A673 (cell line): Measurements from ENCODE around the gene LAMA5. TPM values are rescaled to one million over a fixed set of nuclear protein-coding genes. Genes with fewer than 3 reads are reported as not detected.

Experiments used
- BruUV-seq: library from RNA; stranded (reverse); fragments of 400-500 nt; replicated peaks from 2 replicates; lab custom pipeline; 2021; lab: Mats Ljungman, UMichigan
- CTCF ChIA-PET: fragments of 300-600 bp; sonication (Branson Sonifier 250); formaldehyde crosslinking; loops from one replicate; lab custom pipeline; 2022; ENCODE audit warnings: antibody characterized with exemption; lab: Charles Lee
- POLR2A ChIA-PET: fragments of 300-600 bp; sonication (Branson Sonifier 250); formaldehyde crosslinking; loops from one replicate; lab custom pipeline; 2022; ENCODE audit warnings: antibody characterized with exemption; ENCODE audit not compliant: low non-redundant PET; lab: Charles Lee
- DNase-seq: peaks from one replicate; pipeline ENCODE4 v3.0.0-alpha.2; 2015; ENCODE audit warnings: low spot score
- H3K27ac ChIP-seq: fragments of 200-600 bp; sonication (generic); 2 replicates; pipeline ENCODE4 v1.5.1; 2016; ENCODE audit warnings: mixed run types, low read depth, mild to moderate bottlenecking, mixed read lengths, antibody characterized with exemption, low read length; ENCODE audit not compliant: poor library complexity, severe bottlenecking
- H3K27me3 ChIP-seq: fragments of 200-600 bp; sonication (generic); replicated peaks from 2 replicates; pipeline ENCODE4 v1.6.1; 2017; ENCODE audit warnings: mixed run types, low read depth, mild to moderate bottlenecking, mixed read lengths, antibody characterized with exemption, low read length; ENCODE audit not compliant: insufficient read depth, poor library complexity
- H3K36me3 ChIP-seq: fragments of 200-600 bp; sonication (generic); 2 replicates; pipeline ENCODE4 v1.6.1; 2016; ENCODE audit warnings: mixed run types, mild to moderate bottlenecking, mixed read lengths, antibody characterized with exemption, low read length; ENCODE audit not compliant: insufficient read depth, poor library complexity, severe bottlenecking
- H3K4me1 ChIP-seq: fragments of 200-600 bp; sonication (generic); 2 replicates; pipeline ENCODE4 v1.6.1; 2017; ENCODE audit warnings: mixed run types, mild to moderate bottlenecking, mixed read lengths, antibody characterized with exemption, low read length; ENCODE audit not compliant: insufficient read depth, poor library complexity, severe bottlenecking
- H3K4me3 ChIP-seq: fragments of 200-600 bp; sonication (generic); 2 replicates; pipeline ENCODE4 v1.5.1; 2016; ENCODE audit warnings: low read depth, mixed run types, mild to moderate bottlenecking, mixed read lengths, low read length; ENCODE audit not compliant: poor library complexity, severe bottlenecking
- H3K9me3 ChIP-seq: fragments of 200-600 bp; sonication (generic); 2 replicates; pipeline ENCODE4 v1.6.1; 2016; ENCODE audit warnings: mixed run types, low read depth, mild to moderate bottlenecking, mixed read lengths, antibody characterized with exemption, low read length; ENCODE audit not compliant: poor library complexity, severe bottlenecking
- EZH2 ChIP-seq: fragments of 200-600 bp; sonication (generic); IDR thresholded peaks from 2 replicates; pipeline ENCODE4 v1.6.1; 2017; ENCODE audit warnings: borderline replicate concordance, low read depth, mild to moderate bottlenecking, mixed read lengths, antibody characterized with exemption, low read length; ENCODE audit not compliant: poor library complexity, severe bottlenecking
- intact Hi-C: fragments of 100-400 bp; cut with micrococcal nuclease; formaldehyde crosslinking; loops from one replicate; pipeline ENCODE4 v1.10.0; 2022; ENCODE audit not compliant: unreplicated experiment
- total RNA-seq: library from RNA; stranded (reverse); gene quantifications from 2 replicates; pipeline ENCODE4 v1.2.3, GENCODE V29; 2021
- TF ChIP-seq, protein P1 (sequence below): fragments of 300-800, 200-600 bp; sonication (generic); conservative IDR thresholded peaks from 2 replicates; pipeline ENCODE4 v1.5.1; 2017; ENCODE audit warnings: low read depth, mild to moderate bottlenecking, antibody characterized with exemption, low read length, moderate library complexity, mixed read lengths

The LAMA5 gene
- total RNA-seq, 1 experiment from 2014 or later = 4.2 TPM

DNA sequence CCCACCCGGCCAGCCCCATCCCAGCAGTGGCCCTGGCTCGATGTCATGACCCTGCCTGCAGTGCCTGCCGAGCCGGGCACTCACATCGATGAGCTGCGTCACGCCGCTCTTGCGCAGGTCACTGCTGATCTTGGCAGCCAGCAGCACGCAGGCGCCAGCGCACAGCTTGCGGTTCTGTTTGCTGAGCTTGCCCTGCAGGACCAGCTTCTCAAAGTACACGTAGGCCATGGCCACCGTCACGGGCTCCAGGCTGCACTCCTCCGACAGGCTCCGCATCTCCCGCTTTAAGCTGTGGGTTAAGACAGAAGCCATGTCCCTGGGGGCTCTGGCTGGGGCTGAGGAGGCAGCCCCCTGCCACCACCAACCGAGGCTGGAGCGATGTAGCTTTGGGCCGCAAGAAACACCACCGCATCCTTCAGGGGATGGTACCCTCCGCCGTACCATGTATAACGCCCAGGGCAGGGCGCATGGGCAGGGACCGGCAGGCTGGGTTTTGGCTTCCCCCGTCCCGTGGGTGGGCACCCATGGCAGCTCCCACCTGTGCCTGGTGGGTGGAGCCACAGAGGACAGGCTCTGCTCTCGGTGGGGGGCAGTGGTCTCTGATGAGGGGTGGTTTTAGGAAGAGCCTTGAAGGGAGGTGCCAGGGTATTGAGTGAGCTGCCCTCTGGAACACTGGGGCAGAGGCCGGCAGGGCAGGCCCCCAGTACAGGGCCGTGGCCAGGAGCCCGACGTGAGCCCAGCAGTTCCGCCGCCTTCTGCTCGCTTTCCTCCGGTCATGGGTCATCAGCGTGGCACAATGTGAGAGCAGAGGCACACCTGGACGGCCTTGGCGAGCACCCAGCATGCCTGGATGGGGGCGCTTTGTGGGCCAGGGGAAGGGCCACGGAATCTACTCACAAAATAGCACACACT, 24.3 kb upstream of the LAMA5 start:
- H3K27me3 ChIP-seq = no peaks in the 10 kb centered on the region
- DNase-seq = no peak
- POLR2A ChIA-PET = no interaction called here
- H3K4me1 ChIP-seq = peaks cover 19% of the 10 kb centered on the region
- CTCF ChIA-PET = no interaction called here
- H3K36me3 ChIP-seq = peaks cover 44% of the 10 kb centered on the region
- intact Hi-C loops = no loop called here
- BruUV-seq = no TSS peak
- no peak for TF ChIP-seq EZH2
- TF ChIP-seq, protein P1, sequence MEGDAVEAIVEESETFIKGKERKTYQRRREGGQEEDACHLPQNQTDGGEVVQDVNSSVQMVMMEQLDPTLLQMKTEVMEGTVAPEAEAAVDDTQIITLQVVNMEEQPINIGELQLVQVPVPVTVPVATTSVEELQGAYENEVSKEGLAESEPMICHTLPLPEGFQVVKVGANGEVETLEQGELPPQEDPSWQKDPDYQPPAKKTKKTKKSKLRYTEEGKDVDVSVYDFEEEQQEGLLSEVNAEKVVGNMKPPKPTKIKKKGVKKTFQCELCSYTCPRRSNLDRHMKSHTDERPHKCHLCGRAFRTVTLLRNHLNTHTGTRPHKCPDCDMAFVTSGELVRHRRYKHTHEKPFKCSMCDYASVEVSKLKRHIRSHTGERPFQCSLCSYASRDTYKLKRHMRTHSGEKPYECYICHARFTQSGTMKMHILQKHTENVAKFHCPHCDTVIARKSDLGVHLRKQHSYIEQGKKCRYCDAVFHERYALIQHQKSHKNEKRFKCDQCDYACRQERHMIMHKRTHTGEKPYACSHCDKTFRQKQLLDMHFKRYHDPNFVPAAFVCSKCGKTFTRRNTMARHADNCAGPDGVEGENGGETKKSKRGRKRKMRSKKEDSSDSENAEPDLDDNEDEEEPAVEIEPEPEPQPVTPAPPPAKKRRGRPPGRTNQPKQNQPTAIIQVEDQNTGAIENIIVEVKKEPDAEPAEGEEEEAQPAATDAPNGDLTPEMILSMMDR = no peak
- no peak overlapping the region for H3K27ac ChIP-seq
- H3K9me3 ChIP-seq = no peaks in the 10 kb centered on the region
- H3K4me3 ChIP-seq = no peak overlapping the region

DNA sequence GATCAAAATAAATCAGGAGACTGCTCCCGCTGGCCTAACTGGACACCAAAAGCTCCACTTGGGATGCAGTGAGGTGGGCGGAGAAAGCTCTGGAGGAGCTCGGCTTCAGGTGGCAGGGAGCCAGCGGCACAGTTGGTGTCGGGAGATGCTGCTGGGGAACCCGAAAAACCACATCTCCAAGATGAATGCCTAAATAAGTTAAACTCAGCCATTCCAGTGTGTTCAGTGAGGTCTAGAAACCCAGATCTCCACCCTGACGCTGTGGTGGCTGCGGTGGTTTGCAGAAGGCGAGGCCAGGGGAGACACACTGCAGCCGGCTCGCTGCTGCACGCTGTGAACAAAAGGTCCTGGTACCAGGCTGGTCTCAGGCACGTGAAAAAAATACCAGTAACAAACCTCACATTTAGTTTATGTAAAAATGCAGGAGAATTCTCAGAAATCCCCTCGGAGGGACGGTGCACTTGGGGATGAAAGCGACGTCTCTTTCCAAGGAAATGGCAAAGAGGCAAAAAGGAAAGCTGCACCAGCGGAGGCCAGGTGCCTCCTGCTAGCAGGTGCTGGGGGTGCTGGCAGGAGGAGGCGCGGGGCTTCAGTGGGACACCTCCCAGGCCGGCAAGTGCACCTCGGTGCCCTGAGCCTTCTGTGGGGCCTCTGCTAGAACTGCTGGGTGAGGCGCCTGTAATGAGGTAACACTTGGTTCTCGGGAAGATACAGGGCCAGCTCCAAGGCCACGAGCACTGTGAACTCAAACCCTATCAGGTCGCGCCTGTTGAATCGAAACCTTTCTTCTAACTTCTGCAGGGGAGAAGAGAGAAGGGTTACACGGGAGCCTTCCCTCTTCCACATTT, 23.4 kb upstream of the LAMA5 start:
- no peak for TF ChIP-seq EZH2
- TF ChIP-seq, protein P1 = no peak
- DNase-seq = no peak
- intact Hi-C loops = no loop called here
- Histone ChIP-seq H3K36me3 (peaks cover 44% of the 10 kb centered on the region), H3K4me1 (peaks cover 20% of the 10 kb centered on the region), H3K9me3 (no peaks in the 10 kb centered on the region), H3K4me3 (no peak overlapping the region), H3K27ac (no peak overlapping the region), H3K27me3 (no peaks in the 10 kb centered on the region)
- ChIA-PET CTCF (interaction anchor here (0.7 kb wide), 1 partner anchor 187 kb away, joined by 3 read pairs; no protein-coding TSS in a partner anchor), POLR2A (interaction anchor here (0.9 kb wide), 1 partner anchor 10 kb away, joined by 3 read pairs; no protein-coding TSS in a partner anchor)
- BruUV-seq = no TSS peak

DNA sequence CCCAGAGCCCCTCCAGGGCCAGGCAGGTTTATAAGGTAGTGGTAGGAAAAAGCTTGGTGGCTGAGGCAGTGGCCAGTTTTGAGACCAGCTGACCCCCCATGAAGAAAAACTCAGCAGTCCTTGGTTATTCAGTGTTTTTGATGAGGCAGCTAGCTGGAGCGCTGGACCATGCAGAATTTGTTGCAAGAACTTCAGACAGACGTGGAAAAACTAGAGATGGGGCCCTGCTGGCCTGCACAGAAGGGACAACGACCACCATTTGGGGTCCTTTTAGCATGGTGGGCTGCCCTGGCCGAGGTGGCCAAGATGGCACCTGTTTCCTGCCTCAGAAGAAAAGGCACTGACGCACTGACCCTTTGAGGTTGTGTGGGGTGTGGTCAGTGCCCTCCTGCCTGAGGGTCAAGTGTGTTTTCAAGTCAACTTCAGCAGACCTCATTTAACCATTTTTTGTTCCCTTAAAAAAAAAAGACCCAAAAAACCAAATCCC, 22.5 kb upstream of the LAMA5 start:
- no peak overlapping the region for H3K27ac ChIP-seq
- POLR2A ChIA-PET = interaction anchor here (0.9 kb wide), 1 partner anchor 10 kb away, joined by 3 read pairs; no protein-coding TSS in a partner anchor
- no TSS peak for BruUV-seq
- H3K27me3 ChIP-seq = no peaks in the 10 kb centered on the region
- peaks cover 24% of the 10 kb centered on the region for H3K4me1 ChIP-seq
- TF ChIP-seq EZH2 = no peak
- TF ChIP-seq, protein P1 = no peak
- no peak overlapping the region for H3K4me3 ChIP-seq
- intact Hi-C loops = no loop called here
- CTCF ChIA-PET = no interaction called here
- H3K36me3 ChIP-seq = peaks cover 44% of the 10 kb centered on the region
- no peak for DNase-seq
- no peaks in the 10 kb centered on the region for H3K9me3 ChIP-seq
